ENCODE data around the gene CMSS1.

CMSS1 gene

DNA sequence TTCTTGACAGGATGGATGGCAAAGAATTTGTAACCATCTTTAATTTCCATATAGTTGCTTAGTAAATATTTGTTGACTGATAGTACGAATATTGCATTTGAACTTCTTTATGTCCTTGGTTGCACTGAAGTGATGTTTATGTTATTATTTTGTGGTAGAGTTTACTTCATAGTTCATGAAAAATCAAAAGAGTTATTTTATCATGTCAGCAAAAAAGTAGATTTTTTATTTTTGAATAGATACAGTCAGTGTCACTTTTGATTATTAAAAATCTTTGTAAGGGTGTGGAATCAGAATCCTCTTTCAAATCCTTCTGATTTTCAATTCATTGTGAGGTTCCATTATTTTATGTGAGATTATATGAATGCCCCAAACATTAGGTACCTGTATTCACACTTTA lies 261.7 kb downstream of the CMSS1 start:
- no CpG with 5 or more reads among the region's 1 CpG for WGBS (ENCODE audit: insufficient coverage)
- Histone ChIP-seq H3K27me3 (replicated peaks in 2 of 5; ENCODE audit: control insufficient read depth in 4 of 5, insufficient read depth in 5 of 5, low read length in 4 of 5) (no peaks in the 10 kb centered on the region), H3K27ac (ENCODE audit: insufficient read depth in 1 of 2, low read depth in 1 of 2, low read length in 2 of 2, poor library complexity in 1 of 2, severe bottlenecking in 2 of 2) (no peak overlapping the region), H3K9me3 (ENCODE audit: control extremely low read depth in 1 of 5, control insufficient read depth in 4 of 5, insufficient read depth in 2 of 5, low read depth in 1 of 5, low read length in 4 of 5) (no peaks in the 10 kb centered on the region), H3K4me1 (ENCODE audit: control extremely low read depth in 1 of 4, control insufficient read depth in 4 of 4, insufficient read depth in 4 of 4, low read length in 3 of 4) (peaks cover under 1 to 46% (median 3%) of the 10 kb centered on the region in 4 experiments), H3K36me3 (ENCODE audit: control insufficient read depth in 4 of 4, insufficient read depth in 4 of 4, low read length in 3 of 4) (peaks cover 0 to 3% (median 0%) of the 10 kb centered on the region in 4 experiments), H3K4me3 (ENCODE audit: control insufficient read depth in 1 of 7, extremely low read depth in 1 of 7, insufficient read depth in 4 of 7, low read depth in 2 of 7, low read length in 6 of 7) (no peak overlapping the region)
- POLR2A ChIA-PET: interaction anchor here (0.9 kb wide), 1 partner anchor 15 kb away, joined by 3 read pairs; no protein-coding TSS in a partner anchor
- CTCF ChIA-PET: no interaction called here
- no peak for DNase-seq

- Histone ChIP-seq H3K36me3 (ENCODE audit: control insufficient read depth in 4 of 4, insufficient read depth in 4 of 4, low read length in 3 of 4) (peaks cover 0 to 3% (median 0%) of the 10 kb centered on the region in 4 experiments), H3K4me1 (ENCODE audit: control extremely low read depth in 1 of 4, control insufficient read depth in 4 of 4, insufficient read depth in 4 of 4, low read length in 3 of 4) (peaks cover 0 to 42% (median 8%) of the 10 kb centered on the region in 4 experiments), H3K27ac (ENCODE audit: insufficient read depth in 1 of 2, low read depth in 1 of 2, low read length in 2 of 2, poor library complexity in 1 of 2, severe bottlenecking in 2 of 2) (no peak overlapping the region), H3K27me3 (replicated peaks in 2 of 5; ENCODE audit: control insufficient read depth in 4 of 5, insufficient read depth in 5 of 5, low read length in 4 of 5) (no peaks in the 10 kb centered on the region), H3K9me3 (ENCODE audit: control extremely low read depth in 1 of 5, control insufficient read depth in 4 of 5, insufficient read depth in 2 of 5, low read depth in 1 of 5, low read length in 4 of 5) (no peaks in the 10 kb centered on the region), H3K4me3 (ENCODE audit: control insufficient read depth in 1 of 7, extremely low read depth in 1 of 7, insufficient read depth in 4 of 7, low read depth in 2 of 7, low read length in 6 of 7) (no peak overlapping the region)
- CTCF ChIA-PET: interaction anchor here (1.0 kb wide), 1 partner anchor 180 kb away, joined by 3 read pairs; the partner anchor contains the start of gene TBC1D23
- WGBS (ENCODE audit: insufficient coverage): 100% methylated on average over 1 of the region's 2 CpGs
- POLR2A ChIA-PET: interaction anchor here (0.9 kb wide), 1 partner anchor 14 kb away, joined by 3 read pairs; no protein-coding TSS in a partner anchor
- no peak for DNase-seq
These were observed 262.9 kb downstream of the CMSS1 start for GRCh38 chr3:100080573-100080972.

- CTCF ChIA-PET: no interaction called here
These were observed 263.6 kb downstream of the CMSS1 start for GRCh38 chr3:100081311-100081710.

DNA sequence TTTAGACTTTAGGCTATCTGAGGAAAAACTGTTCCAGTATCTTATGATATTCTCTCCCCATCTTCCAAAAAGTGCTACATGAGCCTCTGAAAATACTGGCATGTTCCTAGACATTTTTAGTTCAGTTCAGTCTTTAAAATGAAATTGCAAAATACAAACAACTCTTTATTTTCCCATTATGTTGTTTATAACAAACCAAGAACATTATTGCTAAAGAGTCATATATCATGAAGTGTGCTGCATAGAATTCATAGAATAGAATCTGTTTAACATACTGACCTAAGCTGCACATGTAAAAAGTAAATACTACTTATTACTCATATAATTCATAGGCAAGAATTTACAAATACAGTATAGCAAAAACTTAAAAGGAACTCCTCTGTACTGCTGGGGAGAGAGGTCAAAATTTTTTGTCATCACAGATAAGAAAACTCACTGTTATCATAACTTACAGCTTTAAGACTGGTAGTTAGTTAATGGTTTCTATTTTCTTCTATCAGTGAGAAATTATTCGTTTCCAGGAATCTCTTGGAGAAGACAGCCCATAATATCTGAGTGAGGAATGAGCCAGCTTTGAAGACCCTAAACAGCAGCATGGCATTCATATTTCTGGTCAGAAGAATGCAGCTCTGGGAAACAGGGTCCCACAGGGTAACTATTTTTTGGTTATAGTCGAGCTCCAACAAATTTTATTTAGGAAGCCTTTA lies 264.5 kb downstream of the CMSS1 start:
- no peak for DNase-seq
- ChIA-PET CTCF (interaction anchor here (0.6 to 1.5 kb wide), 3 partner anchors 13 to 1397 kb away, joined by 3 to 4 read pairs (median 4); no protein-coding TSS in a partner anchor), POLR2A (no interaction called here)
- peaks cover 0 to 3% (median 0%) of the 10 kb centered on the region in 4 experiments for H3K36me3 ChIP-seq (ENCODE audit: control insufficient read depth in 4 of 4, insufficient read depth in 4 of 4, low read length in 3 of 4)
- H3K4me1 ChIP-seq (ENCODE audit: control extremely low read depth in 1 of 4, control insufficient read depth in 4 of 4, insufficient read depth in 4 of 4, low read length in 3 of 4): peaks cover 0 to 31% (median 8%) of the 10 kb centered on the region in 4 experiments
- no peak overlapping the region for H3K27ac ChIP-seq (ENCODE audit: insufficient read depth in 1 of 2, low read depth in 1 of 2, low read length in 2 of 2, poor library complexity in 1 of 2, severe bottlenecking in 2 of 2)
- H3K27me3 ChIP-seq (replicated peaks in 2 of 5; ENCODE audit: control insufficient read depth in 4 of 5, insufficient read depth in 5 of 5, low read length in 4 of 5): no peaks in the 10 kb centered on the region
- 67% methylated on average over 1 of the region's 2 CpGs for WGBS (ENCODE audit: insufficient coverage)
- H3K9me3 ChIP-seq (ENCODE audit: control extremely low read depth in 1 of 5, control insufficient read depth in 4 of 5, insufficient read depth in 2 of 5, low read depth in 1 of 5, low read length in 4 of 5): no peaks in the 10 kb centered on the region
- H3K4me3 ChIP-seq (ENCODE audit: control insufficient read depth in 1 of 7, extremely low read depth in 1 of 7, insufficient read depth in 4 of 7, low read depth in 2 of 7, low read length in 6 of 7): no peak overlapping the region

More at GRCh38 chr3:100081311-100081710, 263.6 kb downstream of the CMSS1 start:
- POLR2A ChIA-PET: no interaction called here
- H3K27me3 ChIP-seq (replicated peaks in 2 of 5; ENCODE audit: control insufficient read depth in 4 of 5, insufficient read depth in 5 of 5, low read length in 4 of 5): no peaks in the 10 kb centered on the region
- no peak overlapping the region for H3K4me3 ChIP-seq (ENCODE audit: control insufficient read depth in 1 of 7, extremely low read depth in 1 of 7, insufficient read depth in 4 of 7, low read depth in 2 of 7, low read length in 6 of 7)
- H3K27ac ChIP-seq (ENCODE audit: insufficient read depth in 1 of 2, low read depth in 1 of 2, low read length in 2 of 2, poor library complexity in 1 of 2, severe bottlenecking in 2 of 2): no peak overlapping the region
- DNase-seq: no peak
- WGBS (ENCODE audit: insufficient coverage): no CpG with 5 or more reads among the region's 1 CpG
- H3K9me3 ChIP-seq (ENCODE audit: control extremely low read depth in 1 of 5, control insufficient read depth in 4 of 5, insufficient read depth in 2 of 5, low read depth in 1 of 5, low read length in 4 of 5): no peaks in the 10 kb centered on the region
- peaks cover 0 to 3% (median 0%) of the 10 kb centered on the region in 4 experiments for H3K36me3 ChIP-seq (ENCODE audit: control insufficient read depth in 4 of 4, insufficient read depth in 4 of 4, low read length in 3 of 4)
- peaks cover 0 to 39% (median 8%) of the 10 kb centered on the region in 4 experiments for H3K4me1 ChIP-seq (ENCODE audit: control extremely low read depth in 1 of 4, control insufficient read depth in 4 of 4, insufficient read depth in 4 of 4, low read length in 3 of 4)

DNA sequence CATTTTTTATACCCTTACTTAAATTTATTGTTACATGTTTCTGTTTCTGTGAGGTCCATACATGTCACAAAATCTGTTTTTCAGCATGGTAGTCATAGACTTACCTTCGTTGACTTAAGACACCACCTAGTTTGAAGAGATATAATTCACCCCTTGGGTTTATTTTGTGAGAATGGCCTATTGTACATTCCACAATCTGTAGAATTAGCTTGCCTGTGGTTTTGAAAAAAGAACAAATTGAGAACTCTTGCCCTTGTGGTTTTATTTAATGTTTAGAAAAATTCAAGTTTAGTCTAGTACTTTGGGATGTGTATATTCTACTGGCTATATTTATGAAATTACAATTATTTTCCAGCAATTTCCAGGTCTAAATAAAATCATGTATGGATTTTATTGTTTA lies 265.1 kb downstream of the CMSS1 start:
- DNase-seq: no peak
- Histone ChIP-seq H3K27ac (ENCODE audit: insufficient read depth in 1 of 2, low read depth in 1 of 2, low read length in 2 of 2, poor library complexity in 1 of 2, severe bottlenecking in 2 of 2) (no peak overlapping the region), H3K4me3 (ENCODE audit: control insufficient read depth in 1 of 7, extremely low read depth in 1 of 7, insufficient read depth in 4 of 7, low read depth in 2 of 7, low read length in 6 of 7) (no peak overlapping the region), H3K4me1 (ENCODE audit: control extremely low read depth in 1 of 4, control insufficient read depth in 4 of 4, insufficient read depth in 4 of 4, low read length in 3 of 4) (peaks cover 0 to 29% (median 8%) of the 10 kb centered on the region in 4 experiments), H3K27me3 (replicated peaks in 2 of 5; ENCODE audit: control insufficient read depth in 4 of 5, insufficient read depth in 5 of 5, low read length in 4 of 5) (no peaks in the 10 kb centered on the region), H3K9me3 (ENCODE audit: control extremely low read depth in 1 of 5, control insufficient read depth in 4 of 5, insufficient read depth in 2 of 5, low read depth in 1 of 5, low read length in 4 of 5) (no peaks in the 10 kb centered on the region), H3K36me3 (ENCODE audit: control insufficient read depth in 4 of 4, insufficient read depth in 4 of 4, low read length in 3 of 4) (peaks cover 0 to 3% (median 0%) of the 10 kb centered on the region in 4 experiments)
- CTCF ChIA-PET: interaction anchor here (0.6 to 1.5 kb wide), 3 partner anchors 14 to 1396 kb away, joined by 3 to 4 read pairs (median 4); no protein-coding TSS in a partner anchor
- no CpG with 5 or more reads among the region's 1 CpG for WGBS (ENCODE audit: insufficient coverage)
- POLR2A ChIA-PET: no interaction called here

- ChIA-PET CTCF (interaction anchor here (1.5 to 2.2 kb wide), 3 partner anchors 9 to 171 kb away, joined by 4 to 13 read pairs (median 7); no protein-coding TSS in a partner anchor), POLR2A (no interaction called here)
- Histone ChIP-seq H3K36me3 (ENCODE audit: control insufficient read depth in 4 of 4, insufficient read depth in 4 of 4, low read length in 3 of 4) (peaks cover 0 to 3% (median 0%) of the 10 kb centered on the region in 4 experiments), H3K27ac (ENCODE audit: insufficient read depth in 1 of 2, low read depth in 1 of 2, low read length in 2 of 2, poor library complexity in 1 of 2, severe bottlenecking in 2 of 2) (no peak overlapping the region), H3K27me3 (replicated peaks in 2 of 5; ENCODE audit: control insufficient read depth in 4 of 5, insufficient read depth in 5 of 5, low read length in 4 of 5) (no peaks in the 10 kb centered on the region), H3K9me3 (ENCODE audit: control extremely low read depth in 1 of 5, control insufficient read depth in 4 of 5, insufficient read depth in 2 of 5, low read depth in 1 of 5, low read length in 4 of 5) (no peaks in the 10 kb centered on the region), H3K4me1 (ENCODE audit: control extremely low read depth in 1 of 4, control insufficient read depth in 4 of 4, insufficient read depth in 4 of 4, low read length in 3 of 4) (peaks cover 0 to 29% (median 8%) of the 10 kb centered on the region in 4 experiments), H3K4me3 (ENCODE audit: control insufficient read depth in 1 of 7, extremely low read depth in 1 of 7, insufficient read depth in 4 of 7, low read depth in 2 of 7, low read length in 6 of 7) (no peak overlapping the region)
- whole genome bisulfite sequencing (ENCODE audit: insufficient coverage): 98% methylated on average over 6 of the region's 6 CpGs
- DNase-seq: no peak
These were observed 265.5 kb downstream of the CMSS1 start for GRCh38 chr3:100083209-100083608.
